Colonic mucosa (tissue), 4 donors: ENCODE results near the gene ERMP1. TPM values are rescaled to one million over a fixed set of nuclear protein-coding genes. Genes with fewer than 3 reads are reported as not detected.

ENCODE experiments used
- DNase-seq: peaks from one replicate; pipeline ENCODE4 v3.0.0-alpha.2; 2020
- H3K27ac ChIP-seq: fragments of 200-600 bp; one replicate; pipeline ENCODE4 v1.8.0; 2021
- H3K27me3 ChIP-seq: fragments of 200-600 bp; one replicate; pipeline ENCODE4 v1.8.0; 2021
- H3K36me3 ChIP-seq: fragments of 200-600 bp; one replicate; pipeline ENCODE4 v1.8.0; 2021
- H3K4me1 ChIP-seq: fragments of 200-600 bp; one replicate; pipeline ENCODE4 v1.8.0; 2021; ENCODE audit warnings: mild to moderate bottlenecking
- H3K4me3 ChIP-seq: fragments of 200-600 bp; one replicate; pipeline ENCODE4 v1.8.0; 2021
- H3K9ac ChIP-seq, 2 donors: one replicate each; pipeline ENCODE4 v1.7.0; 2013; ENCODE audit warnings: control low read depth in 2 of 2, low read depth in 2 of 2, low read length in 2 of 2
- H3K9me3 ChIP-seq: fragments of 200-600 bp; one replicate; pipeline ENCODE4 v1.8.0; 2021
- CTCF ChIP-seq: fragments of 200-600 bp; IDR thresholded peaks from one replicate; pipeline ENCODE4 v1.8.0; 2022; ENCODE audit warnings: antibody characterized with exemption, mild to moderate bottlenecking
- intact Hi-C: fragments of 100-400 bp; cut with DNase I; formaldehyde crosslinking; loops from one replicate; pipeline ENCODE4 v1.14.1; 2022
- total RNA-seq, 2 donors: library from RNA; stranded (reverse); fragmentation: NEBNext Ultra II Directional in 1 of 2; extraction: Animal tissue kit (Norgen Biotek cat#: 25700) in 1 of 2; gene quantifications; one replicate each; pipeline ENCODE4 v1.2.1, GENCODE V29; 2021
- donor health status: healthy.
- donor health status: DM: no; HTN: no; CAD: no.
- donor health status: DM: no; HTN: no; CAD: no.

The ERMP1 gene
- total RNA-seq, 2 donors from 2014 or later = 47.3 to 50.8 TPM

GRCh38 chr9:5736563-5737346 is 96.2 kb downstream of the ERMP1 start:
- intact Hi-C loops = no loop called here
- TF ChIP-seq CTCF = no peak
- Histone ChIP-seq H3K27ac (no peak overlapping the region), H3K4me3 (no peak overlapping the region), H3K4me1 (no peaks in the 10 kb centered on the region), H3K9me3 (no peaks in the 10 kb centered on the region), H3K27me3 (no peaks in the 10 kb centered on the region), H3K9ac (no peak overlapping the region), H3K36me3 (no peaks in the 10 kb centered on the region)
- no peak for DNase-seq

GRCh38 chr9:5735072-5735471 is 97.8 kb downstream of the ERMP1 start:
- TF ChIP-seq CTCF = no peak
- H3K27me3 ChIP-seq = no peaks in the 10 kb centered on the region
- H3K4me3 ChIP-seq = no peak overlapping the region
- H3K4me1 ChIP-seq = no peaks in the 10 kb centered on the region
- no peak for DNase-seq
- no peak overlapping the region for H3K27ac ChIP-seq
- H3K36me3 ChIP-seq = no peaks in the 10 kb centered on the region
- no peak overlapping the region for H3K9ac ChIP-seq
- intact Hi-C loops = no loop called here
- H3K9me3 ChIP-seq = no peaks in the 10 kb centered on the region

Other genes starting within 250 kb of the ERMP1 start
- gene RIC1, start 204.0 kb downstream of the ERMP1 start, total RNA-seq = 10 to 100 TPM; 12.8 to 17.9 TPM
- not detected for gene MLANA, start 57.8 kb upstream of the ERMP1 start, total RNA-seq
- gene RANBP6, start 182.5 kb upstream of the ERMP1 start, total RNA-seq = 1 to 10 TPM; 6.7 to 9.9 TPM